Measurements from ENCODE around the gene COMTD1. TPM values are rescaled to one million over a fixed set of nuclear protein-coding genes. Genes with fewer than 3 reads are reported as not detected.

Gene COMTD1
- total and polyA plus RNA-seq, 2 of the 8 experiments (the other 6 are each of a cell fraction or from before 2014, with no cell fraction given): 31.9 to 42.4 TPM

DNA sequence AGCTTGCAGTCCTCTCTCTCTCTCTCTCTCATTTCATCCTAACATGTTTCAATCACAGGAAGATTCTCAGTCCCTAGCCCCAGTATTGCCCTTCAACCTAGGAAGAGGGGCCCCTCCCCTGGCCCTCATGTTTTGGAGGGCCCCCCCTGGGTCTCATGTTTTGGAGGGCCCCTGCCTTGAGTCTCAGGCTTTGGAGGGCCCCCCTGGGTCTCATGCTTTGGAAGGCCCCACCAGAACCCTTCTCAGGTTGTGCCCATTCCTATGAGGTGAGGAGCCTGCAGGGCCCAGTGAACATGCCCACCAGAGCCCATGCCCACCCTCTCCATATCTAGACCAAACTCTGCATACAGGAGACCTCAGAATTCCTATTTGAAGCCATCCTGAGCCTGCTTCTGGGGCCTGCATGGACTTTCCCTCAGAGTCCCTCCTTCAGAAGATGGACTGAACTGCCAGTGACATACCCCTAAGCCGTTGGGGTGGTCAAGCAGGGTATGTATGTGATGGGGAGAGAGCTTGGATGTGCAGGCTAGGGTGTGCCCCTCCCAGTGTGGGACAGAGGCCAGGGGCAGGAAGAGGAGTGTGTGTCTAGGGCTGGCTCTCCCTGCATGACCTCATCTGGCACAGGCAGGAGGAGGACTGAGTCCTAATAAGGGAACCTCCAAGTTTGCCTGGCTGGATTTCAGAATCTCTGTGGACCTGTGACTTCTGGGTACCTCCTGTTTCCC is 33.3 kb downstream of the COMTD1 start:
- no peak for FAIRE-seq
- H2BK5ac ChIP-seq (ENCODE audit: low read depth, low read length): no peak overlapping the region
- H3K79me2 ChIP-seq (ENCODE audit: control insufficient read depth in 1 of 2, insufficient read depth in 2 of 2, low read length in 2 of 2): no peaks in the 10 kb centered on the region
- no peak overlapping the region for H3K4ac ChIP-seq (replicated peaks; ENCODE audit: insufficient read length, low read depth, low read length)
- no peak overlapping the region; a peak in 1 of 7 replicates for H3K9ac ChIP-seq (replicated peaks in 1 of 4; ENCODE audit: extremely low read depth in 1 of 4, low read depth in 3 of 4, low read length in 3 of 4)
- no peak for DNase-seq (ENCODE audit: low read depth in 1 of 2, low spot score in 2 of 2)
- no peaks in the 10 kb centered on the region for H3K9me3 ChIP-seq (ENCODE audit: insufficient read depth in 2 of 2, low read depth in 1 of 2, low read length in 1 of 2)
- ChIA-PET POLR2A (ENCODE audit: partially characterized antibody) (interaction anchor here (0.6 to 36.7 kb wide), 3 partner anchors 9 to 1591 kb away, joined by 3 to 801 read pairs (median 34); partner anchors contain the start of genes COMTD1 and VDAC2), CTCF (ENCODE audit: partially characterized antibody) (interaction anchor here (0.6 to 2.9 kb wide), 4 partner anchors 14 to 244 kb away, joined by 3 to 11 read pairs (median 4); no protein-coding TSS in a partner anchor)
- H2BK12ac ChIP-seq (ENCODE audit: low read depth, low read length): no peak overlapping the region
- no peak overlapping the region for H4K5ac ChIP-seq (ENCODE audit: insufficient read length, low read depth, low read length)
- peaks cover under 1 to 6% (median 3%) of the 10 kb centered on the region in 4 experiments for H3K4me1 ChIP-seq (replicated peaks in 1 of 4; ENCODE audit: control insufficient read depth in 3 of 4, insufficient read depth in 4 of 4, low read length in 3 of 4)
- peak overlapping the region; percentile 19 for H4K91ac ChIP-seq (replicated peaks; ENCODE audit: insufficient read length, low read length)
- no peak overlapping the region for H3K4me2 ChIP-seq (ENCODE audit: insufficient read depth in 1 of 2, low read depth in 2 of 2, low read length in 2 of 2)
- no peak for TF ChIP-seq RBBP5 (IDR thresholded peaks at IDR 0.05; ENCODE audit: borderline replicate concordance, low read depth, low read length)
- no peak for TF ChIP-seq ATF3 (IDR thresholded peaks at IDR 0.05; ENCODE audit: insufficient read depth, low read depth, low read length)
- TF ChIP-seq SUZ12 (IDR thresholded peaks at IDR 0.05; ENCODE audit: low read length): no peak
- TF ChIP-seq NRF1 (IDR thresholded peaks at IDR 0.05; ENCODE audit: low read depth, low read length): no peak
- H4K20me1 ChIP-seq (replicated peaks in 1 of 2; ENCODE audit: control insufficient read depth in 1 of 2, insufficient read depth in 2 of 2, low read length in 2 of 2): no peaks in the 10 kb centered on the region
- H2AFZ ChIP-seq (ENCODE audit: low read length): no peak overlapping the region
- no peak overlapping the region for H2AK5ac ChIP-seq (ENCODE audit: low read depth, low read length)
- H2BK20ac ChIP-seq (ENCODE audit: low read length): no peak overlapping the region
- no peaks in the 10 kb centered on the region for H3K27me3 ChIP-seq (replicated peaks in 1 of 4; ENCODE audit: control insufficient read depth in 3 of 4, extremely low read depth in 1 of 4, insufficient read depth in 3 of 4, low read length in 3 of 4)
- no peaks in the 10 kb centered on the region for H3K23me2 ChIP-seq (ENCODE audit: low read depth, low read length)
- no peak overlapping the region for H3K27ac ChIP-seq (ENCODE audit: low read depth, low read length)
- no peak overlapping the region for H3K56ac ChIP-seq (replicated peaks; ENCODE audit: insufficient read length, low read depth, low read length)
- H3K36me3 ChIP-seq (ENCODE audit: control insufficient read depth in 2 of 4, insufficient read depth in 4 of 4, low read length in 3 of 4): no peaks in the 10 kb centered on the region
- H3K79me1 ChIP-seq (ENCODE audit: low read depth, low read length): no peaks in the 10 kb centered on the region
- no peak overlapping the region for H3K23ac ChIP-seq (ENCODE audit: insufficient read length)
- no peak overlapping the region for H2BK120ac ChIP-seq (replicated peaks; ENCODE audit: low read depth, low read length)
- 89% methylated on average over 1 of the region's 1 CpG; no CpG with 5 or more reads in 1 of the 2 experiments for WGBS, 2 experiments (ENCODE audit: extremely low coverage in 1 of 2, insufficient coverage in 1 of 2, insufficient read length in 1 of 2, insufficient replicate concordance in 2 of 2, low coverage in 1 of 2, low lambda C conversion rate in 2 of 2, missing lambda C conversion rate in 1 of 2)
- H3K18ac ChIP-seq (ENCODE audit: extremely low read depth, low read length): no peak overlapping the region
- H3K14ac ChIP-seq (ENCODE audit: insufficient read length): no peak overlapping the region
- H4K8ac ChIP-seq (ENCODE audit: extremely low read depth, insufficient read depth, low read length): no peak overlapping the region
- no peak overlapping the region for H3K4me3 ChIP-seq (ENCODE audit: extremely low read depth in 1 of 4, insufficient read depth in 2 of 4, low read depth in 3 of 4, low read length in 4 of 4)
- H2BK15ac ChIP-seq (ENCODE audit: low read length): no peak overlapping the region
